B cell (primary cell): Measurements from ENCODE around the gene POLR1G.

Source experiments
- EZH2 ChIP-seq: IDR thresholded peaks from 2 replicates; pipeline ENCODE4 v1.6.1; 2012; ENCODE audit warnings: borderline replicate concordance, low read depth, mild to moderate bottlenecking, moderate library complexity, low read length; ENCODE audit not compliant: insufficient read depth, poor library complexity, severe bottlenecking
- TF ChIP-seq, protein P1 (sequence below): fragments of 200-600 bp; IDR thresholded peaks from one replicate; pipeline ENCODE4 v1.8.0; 2022; ENCODE audit warnings: antibody characterized with exemption, mild to moderate bottlenecking

DNA sequence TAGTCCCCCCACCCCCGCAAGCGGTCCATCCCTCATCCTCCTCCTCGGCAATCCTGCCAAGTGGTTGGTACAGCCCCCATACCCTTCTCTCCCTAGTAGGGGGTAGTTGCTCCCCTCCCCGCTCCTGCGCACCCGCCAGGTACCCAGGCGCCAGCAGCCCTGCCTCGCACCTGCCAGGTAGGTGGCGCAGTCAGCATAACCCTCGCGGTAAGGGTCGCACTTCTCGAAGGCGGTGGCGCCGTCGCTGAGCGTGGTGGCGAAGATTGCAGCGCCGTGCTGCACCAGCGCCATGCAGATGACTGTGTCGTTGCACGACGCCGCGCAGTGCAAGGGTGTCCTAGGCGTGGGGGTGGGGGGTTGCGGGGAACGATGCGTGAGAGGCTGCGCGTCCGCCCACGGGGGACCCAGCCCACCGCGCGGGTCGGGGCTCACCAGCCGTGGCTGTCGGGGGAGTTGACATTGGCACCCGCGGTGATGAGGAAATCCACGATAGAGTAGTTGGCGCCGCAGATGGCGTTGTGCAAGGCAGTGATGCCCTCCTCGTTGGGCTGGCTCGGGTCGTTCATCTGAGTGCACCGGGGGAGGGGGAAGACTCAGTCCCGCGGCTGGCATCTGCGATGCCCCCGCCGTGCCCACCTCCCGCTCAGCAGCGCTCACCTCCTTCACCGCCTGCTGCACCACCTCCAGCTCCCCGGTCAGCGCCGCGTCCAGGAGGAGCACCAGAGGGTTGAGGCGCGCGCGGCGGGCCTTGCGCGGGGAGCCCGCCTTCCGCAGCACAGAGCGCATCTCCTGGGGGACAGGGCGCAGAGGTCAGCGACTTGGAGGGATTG, 20.8 kb upstream of the POLR1G start:
- TF ChIP-seq, protein P1, sequence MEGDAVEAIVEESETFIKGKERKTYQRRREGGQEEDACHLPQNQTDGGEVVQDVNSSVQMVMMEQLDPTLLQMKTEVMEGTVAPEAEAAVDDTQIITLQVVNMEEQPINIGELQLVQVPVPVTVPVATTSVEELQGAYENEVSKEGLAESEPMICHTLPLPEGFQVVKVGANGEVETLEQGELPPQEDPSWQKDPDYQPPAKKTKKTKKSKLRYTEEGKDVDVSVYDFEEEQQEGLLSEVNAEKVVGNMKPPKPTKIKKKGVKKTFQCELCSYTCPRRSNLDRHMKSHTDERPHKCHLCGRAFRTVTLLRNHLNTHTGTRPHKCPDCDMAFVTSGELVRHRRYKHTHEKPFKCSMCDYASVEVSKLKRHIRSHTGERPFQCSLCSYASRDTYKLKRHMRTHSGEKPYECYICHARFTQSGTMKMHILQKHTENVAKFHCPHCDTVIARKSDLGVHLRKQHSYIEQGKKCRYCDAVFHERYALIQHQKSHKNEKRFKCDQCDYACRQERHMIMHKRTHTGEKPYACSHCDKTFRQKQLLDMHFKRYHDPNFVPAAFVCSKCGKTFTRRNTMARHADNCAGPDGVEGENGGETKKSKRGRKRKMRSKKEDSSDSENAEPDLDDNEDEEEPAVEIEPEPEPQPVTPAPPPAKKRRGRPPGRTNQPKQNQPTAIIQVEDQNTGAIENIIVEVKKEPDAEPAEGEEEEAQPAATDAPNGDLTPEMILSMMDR: no peak
- TF ChIP-seq EZH2: no peak
